HEK293T (cell line): ENCODE results near the gene LEPR.

Source experiments
- CTCF ChIA-PET: fragments of 350-600 bp; formaldehyde crosslinking; extraction: SDS; loops from one replicate; lab custom pipeline; 2021; ENCODE audit warnings: antibody characterized with exemption, inconsistent platforms; lab: Yijun Ruan, JAX
- POLR2A ChIA-PET: fragments of 350-600 bp; formaldehyde crosslinking; extraction: SDS; loops from one replicate; lab custom pipeline; 2020; ENCODE audit warnings: antibody characterized with exemption, inconsistent platforms; lab: Yijun Ruan, JAX
- DNase-seq: peaks from one replicate; pipeline ENCODE4 v3.0.0; 2012; ENCODE audit warnings: mixed read lengths; ENCODE audit errors: extremely low spot score
- ARNT ChIP-seq: fragments of 450-650 bp; IDR thresholded peaks from 2 replicates; pipeline ENCODE4 v1.6.1; 2017; ENCODE audit warnings: mild to moderate bottlenecking
- BHLHE40 ChIP-seq: fragments of 450-650 bp; IDR thresholded peaks from 2 replicates; pipeline ENCODE4 v1.6.1; 2016; ENCODE audit warnings: mild to moderate bottlenecking, moderate library complexity, borderline replicate concordance
- CTBP1 ChIP-seq: fragments of 450-650 bp; IDR thresholded peaks from 2 replicates; pipeline ENCODE4 v1.6.1; 2016; ENCODE audit warnings: borderline replicate concordance
- ELF4 ChIP-seq: fragments of 450-650 bp; IDR thresholded peaks from 2 replicates; pipeline ENCODE4 v1.6.1; 2017; ENCODE audit warnings: antibody characterized with exemption
- FOXA1 ChIP-seq: fragments of 450-650 bp; IDR thresholded peaks from 2 replicates; pipeline ENCODE4 v1.6.1; 2016; ENCODE audit warnings: mild to moderate bottlenecking
- FOXK2 ChIP-seq: fragments of 450-650 bp; IDR thresholded peaks from 2 replicates; pipeline ENCODE4 v1.6.1; 2016; ENCODE audit warnings: mild to moderate bottlenecking
- FOXM1 ChIP-seq: fragments of 450-650 bp; IDR thresholded peaks from 2 replicates; pipeline ENCODE4 v1.6.1; 2017; ENCODE audit warnings: mild to moderate bottlenecking, borderline replicate concordance
- HDGF ChIP-seq: fragments of 450-650 bp; IDR thresholded peaks from 2 replicates; pipeline ENCODE4 v1.6.1; 2017; ENCODE audit warnings: antibody characterized with exemption, borderline replicate concordance
- L3MBTL2 ChIP-seq: fragments of 450-650 bp; conservative IDR thresholded peaks from 2 replicates; pipeline ENCODE4 v1.6.1; 2016; ENCODE audit warnings: mild to moderate bottlenecking
- LEF1 ChIP-seq: fragments of 450-650 bp; IDR thresholded peaks from 2 replicates; pipeline ENCODE4 v1.6.1; 2017; ENCODE audit warnings: mild to moderate bottlenecking, borderline replicate concordance
- NFRKB ChIP-seq: fragments of 450-650 bp; IDR thresholded peaks from 2 replicates; pipeline ENCODE4 v1.6.1; 2016; ENCODE audit warnings: mild to moderate bottlenecking, moderate library complexity
- SP1 ChIP-seq: fragments of 450-650 bp; IDR thresholded peaks from 2 replicates; pipeline ENCODE4 v1.6.1; 2017
- SUZ12 ChIP-seq: fragments of 450-650 bp; IDR thresholded peaks from 2 replicates; pipeline ENCODE4 v1.6.1; 2016; ENCODE audit warnings: mild to moderate bottlenecking
- TARDBP ChIP-seq: fragments of 450-650 bp; IDR thresholded peaks from 2 replicates; pipeline ENCODE4 v1.6.1; 2016
- ZNF384 ChIP-seq: fragments of 450-650 bp; IDR thresholded peaks from 2 replicates; pipeline ENCODE4 v1.6.1; 2016
- TF ChIP-seq, protein P1 (sequence below): fragments of 450-650 bp; IDR thresholded peaks from 2 replicates; pipeline ENCODE4 v1.6.1; 2016

LEPR gene

GRCh38 chr1:65437616-65438015, 17.1 kb downstream of the LEPR start:
- no peak for TF ChIP-seq NFRKB
- TF ChIP-seq LEF1: no peak
- TF ChIP-seq HDGF: no peak
- no peak for TF ChIP-seq TARDBP
- TF ChIP-seq ELF4: no peak
- TF ChIP-seq SUZ12: no peak
- TF ChIP-seq FOXA1: no peak
- no peak for TF ChIP-seq CTBP1
- TF ChIP-seq, protein P1, sequence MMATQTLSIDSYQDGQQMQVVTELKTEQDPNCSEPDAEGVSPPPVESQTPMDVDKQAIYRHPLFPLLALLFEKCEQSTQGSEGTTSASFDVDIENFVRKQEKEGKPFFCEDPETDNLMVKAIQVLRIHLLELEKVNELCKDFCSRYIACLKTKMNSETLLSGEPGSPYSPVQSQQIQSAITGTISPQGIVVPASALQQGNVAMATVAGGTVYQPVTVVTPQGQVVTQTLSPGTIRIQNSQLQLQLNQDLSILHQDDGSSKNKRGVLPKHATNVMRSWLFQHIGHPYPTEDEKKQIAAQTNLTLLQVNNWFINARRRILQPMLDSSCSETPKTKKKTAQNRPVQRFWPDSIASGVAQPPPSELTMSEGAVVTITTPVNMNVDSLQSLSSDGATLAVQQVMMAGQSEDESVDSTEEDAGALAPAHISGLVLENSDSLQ: no peak
- no peak for TF ChIP-seq SP1
- TF ChIP-seq FOXM1: no peak
- no peak for TF ChIP-seq L3MBTL2
- no peak for TF ChIP-seq ARNT
- no peak for TF ChIP-seq ZNF384
- ChIA-PET CTCF (interaction anchor here (2.8 kb wide), 1 partner anchor 250 kb away, joined by 7 read pairs; no protein-coding TSS in a partner anchor), POLR2A (no interaction called here)
- DNase-seq: no peak

DNA sequence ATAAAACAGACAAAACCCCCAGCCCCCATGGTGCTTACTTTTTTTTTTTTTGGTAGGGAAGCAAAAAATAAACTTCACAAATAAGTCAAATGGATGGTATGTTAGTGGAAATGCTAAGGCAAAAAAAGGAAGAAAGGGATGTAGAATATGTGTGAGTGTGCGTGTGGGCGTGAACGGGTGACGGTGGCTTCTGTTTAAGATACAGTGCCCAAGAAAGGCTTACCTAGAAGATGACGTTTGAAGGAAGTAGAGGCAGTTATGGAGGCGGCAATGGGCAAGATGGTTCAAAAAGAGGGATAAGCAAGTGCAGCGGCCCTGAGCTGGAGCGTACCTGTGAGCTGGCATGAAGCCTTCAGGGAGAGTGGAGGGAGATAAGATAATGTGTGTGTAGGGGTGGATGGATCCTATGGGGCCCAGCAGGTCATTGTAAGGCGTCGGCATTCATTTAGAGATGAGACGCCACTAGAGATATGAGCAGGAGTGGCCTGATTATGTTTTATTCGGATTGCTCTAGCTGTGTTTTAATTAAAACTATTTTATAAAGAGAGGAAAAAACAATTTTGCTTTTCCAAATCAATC, 19.9 kb downstream of the LEPR start:
- ChIA-PET POLR2A (no interaction called here), CTCF (interaction anchor here (0.6 kb wide), 1 partner anchor 1094 kb away, joined by 5 read pairs; no protein-coding TSS in a partner anchor)
- no peak for DNase-seq
- TF ChIP-seq FOXK2: no peak
- TF ChIP-seq CTBP1: no peak
- TF ChIP-seq, protein P1: no peak
- TF ChIP-seq ARNT: no peak
- no peak for TF ChIP-seq NFRKB
- TF ChIP-seq TARDBP: no peak
- TF ChIP-seq ZNF384: no peak
- TF ChIP-seq LEF1: no peak
- no peak for TF ChIP-seq FOXA1
- TF ChIP-seq L3MBTL2: no peak

DNA sequence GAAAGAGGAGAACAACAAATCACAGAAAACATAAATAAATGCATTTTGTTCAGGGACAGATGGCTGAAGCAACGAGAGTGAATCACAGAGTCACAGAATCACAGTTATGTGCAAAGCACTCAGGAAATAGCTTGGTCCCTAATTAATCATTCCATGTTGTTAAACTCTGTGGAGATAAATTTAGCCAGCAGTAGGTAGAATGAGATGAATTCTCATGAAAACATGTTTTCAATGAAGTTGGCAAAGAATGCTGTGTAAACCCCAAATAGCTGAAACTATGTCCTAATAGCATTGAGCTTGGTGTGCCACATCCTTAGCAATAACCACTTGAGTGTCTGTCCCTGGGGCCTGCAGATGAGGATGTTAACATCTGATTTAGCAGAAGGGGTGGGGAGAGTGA, 20.4 kb downstream of the LEPR start:
- TF ChIP-seq FOXA1: no peak
- TF ChIP-seq L3MBTL2: no peak
- no peak for TF ChIP-seq HDGF
- no peak for TF ChIP-seq ARNT
- TF ChIP-seq ELF4: no peak
- ChIA-PET CTCF (no interaction called here), POLR2A (no interaction called here)
- DNase-seq: no peak

DNA sequence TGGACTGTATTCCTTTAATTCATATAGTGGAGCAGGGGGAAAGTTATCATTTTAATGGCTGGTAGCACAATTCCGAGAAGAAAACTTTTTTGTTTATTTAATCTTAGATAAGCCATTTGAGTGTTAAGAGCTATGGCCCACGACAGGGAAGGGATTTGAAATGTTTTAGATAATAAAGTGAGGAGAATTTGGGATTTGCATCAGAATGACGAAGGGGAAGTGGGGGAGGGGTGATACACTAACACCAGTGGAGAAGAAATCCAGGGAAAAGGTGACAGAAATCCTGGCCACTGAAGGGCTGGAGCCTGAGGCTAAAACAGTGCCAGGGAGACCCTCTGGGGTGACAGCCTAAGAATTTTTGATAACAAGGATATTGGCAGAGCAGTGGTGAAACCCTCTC, 21.0 kb downstream of the LEPR start:
- CTCF ChIA-PET: no interaction called here
- POLR2A ChIA-PET: no interaction called here
- no peak for TF ChIP-seq TARDBP
- TF ChIP-seq NFRKB: no peak
- TF ChIP-seq SUZ12: no peak
- TF ChIP-seq HDGF: no peak
- TF ChIP-seq BHLHE40: no peak
- TF ChIP-seq L3MBTL2: no peak
- TF ChIP-seq ZNF384: no peak
- no peak for TF ChIP-seq SP1
- TF ChIP-seq ARNT: no peak
- no peak for TF ChIP-seq FOXK2
- DNase-seq: no peak

GRCh38 chr1:65442442-65442841, 22.0 kb downstream of the LEPR start:
- TF ChIP-seq TARDBP (no peak), SP1 (no peak)
- ChIA-PET POLR2A (no interaction called here), CTCF (no interaction called here)
- DNase-seq: no peak

DNA sequence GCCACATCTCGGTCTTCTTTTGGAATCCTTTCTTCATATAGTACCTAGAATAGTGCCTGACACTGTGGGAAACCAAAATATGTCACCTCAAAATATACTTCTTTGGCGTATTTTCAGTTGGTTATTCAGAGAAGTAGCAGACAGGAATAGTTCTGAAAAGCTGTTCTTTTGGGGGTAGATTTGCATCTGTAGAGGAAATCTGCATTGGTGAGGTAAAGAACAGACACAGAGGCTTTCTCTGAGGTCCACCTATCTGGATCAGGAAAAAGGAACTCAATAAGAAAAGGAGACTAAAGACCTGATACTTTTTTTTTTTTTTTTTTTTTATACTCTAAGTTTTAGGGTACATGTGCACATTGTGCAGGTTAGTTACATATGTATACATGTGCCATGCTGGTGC, 23.2 kb downstream of the LEPR start:
- no peak for TF ChIP-seq L3MBTL2
- TF ChIP-seq FOXA1: no peak
- TF ChIP-seq, protein P1: no peak
- TF ChIP-seq ZNF384: no peak
- TF ChIP-seq FOXK2: no peak
- DNase-seq: no peak
- ChIA-PET POLR2A (no interaction called here), CTCF (no interaction called here)

DNA sequence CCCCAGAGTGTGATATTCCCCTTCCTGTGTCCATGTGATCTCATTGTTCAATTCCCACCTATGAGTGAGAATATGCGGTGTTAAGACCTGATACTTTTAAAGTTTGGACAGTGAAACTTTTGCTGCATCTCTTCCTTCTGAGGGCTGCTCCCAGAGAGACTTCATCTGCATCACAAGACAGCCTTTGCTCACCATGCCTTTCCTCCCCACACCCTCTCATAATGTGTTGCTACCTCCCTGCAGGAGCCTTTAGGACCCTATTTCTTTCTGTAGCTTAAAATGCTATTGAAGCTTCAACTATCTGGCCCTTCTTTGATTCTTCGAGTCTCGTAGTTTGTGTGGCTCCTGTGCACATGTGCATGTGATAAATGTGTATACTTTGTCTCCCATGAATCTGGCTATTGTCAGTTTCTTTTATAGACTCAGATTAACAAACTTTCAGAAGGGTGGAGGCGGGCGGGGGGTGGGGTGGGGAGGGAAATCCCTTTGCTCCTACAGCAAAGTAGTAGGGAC, 23.7 kb downstream of the LEPR start:
- DNase-seq: no peak
- ChIA-PET POLR2A (no interaction called here), CTCF (no interaction called here)
- TF ChIP-seq FOXK2 (no peak), NFRKB (no peak), BHLHE40 (no peak), FOXA1 (no peak), FOXM1 (no peak), HDGF (no peak), ARNT (no peak), SP1 (no peak), TARDBP (no peak)
